ENCODE data around the gene USP3.

- TF ChIP-seq MAX (CRISPR knock-in tag; IDR thresholded peaks at IDR 0.05) (no peak), HMG20B (CRISPR knock-in tag; IDR thresholded peaks at IDR 0.05) (no peak), KAT8 (IDR thresholded peaks at IDR 0.05; ENCODE audit: low read depth) (no peak), JUND (IDR thresholded peaks at IDR 0.05; ENCODE audit: borderline replicate concordance, low read depth, low read length) (no peak), JUND (tag; IDR thresholded peaks at IDR 0.05; ENCODE audit: borderline replicate concordance, low read depth, low read length) (no peak), NR2C2 (CRISPR knock-in tag; IDR thresholded peaks at IDR 0.05) (no peak), NR2C2 (tag; IDR thresholded peaks at IDR 0.05) (no peak), EZH2 (IDR thresholded peaks at IDR 0.05; ENCODE audit: borderline replicate concordance, low read depth, low read length) (no peak), CEBPG (CRISPR knock-in tag; IDR thresholded peaks at IDR 0.05) (no peak), CEBPG (tag; conservative IDR thresholded peaks at IDR 0.05 in 1 of 2, IDR thresholded peaks at IDR 0.05 in 1 of 2) (no peak)
Measured at GRCh38 chr15:63556736-63557135, 52.3 kb downstream of the USP3 start.

Measured in K562 (cell line).